GM19395 (cell line): ENCODE results near the gene KCNMB1.
"Not testable (repeated sequence)": the region's sequence is repeated elsewhere in the genome, so short reads cannot be mapped to it uniquely, and the experiment has no call there.

Source experiments
- ATAC-seq: cut with Tn5 transposase; IDR thresholded peaks from one replicate; pipeline ENCODE4 v1.9.1; 2021; ENCODE audit warnings: mild to moderate bottlenecking, moderate library complexity; ENCODE audit not compliant: unreplicated experiment

The KCNMB1 gene

DNA sequence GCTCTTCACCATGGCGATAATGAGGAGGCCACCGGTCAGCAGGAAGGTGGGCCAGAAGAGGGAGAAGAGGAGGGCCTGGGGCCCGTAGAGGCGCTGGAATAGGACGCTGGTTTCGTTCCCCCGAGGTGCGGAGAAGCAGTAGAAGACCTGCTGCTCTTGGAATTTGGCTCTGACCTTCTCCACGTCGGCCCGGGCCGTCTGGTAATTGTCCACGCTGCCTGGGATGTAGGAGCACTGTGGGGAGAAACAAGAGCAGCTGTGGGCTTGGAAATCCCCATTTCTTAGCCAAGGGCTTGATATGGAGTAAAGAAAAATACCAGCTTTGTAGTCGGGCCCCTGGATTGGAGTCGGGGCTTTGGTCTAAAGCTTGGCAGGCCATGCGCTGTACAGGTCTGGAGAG, 10.4 kb downstream of the KCNMB1 start:
- ATAC-seq: no peak

DNA sequence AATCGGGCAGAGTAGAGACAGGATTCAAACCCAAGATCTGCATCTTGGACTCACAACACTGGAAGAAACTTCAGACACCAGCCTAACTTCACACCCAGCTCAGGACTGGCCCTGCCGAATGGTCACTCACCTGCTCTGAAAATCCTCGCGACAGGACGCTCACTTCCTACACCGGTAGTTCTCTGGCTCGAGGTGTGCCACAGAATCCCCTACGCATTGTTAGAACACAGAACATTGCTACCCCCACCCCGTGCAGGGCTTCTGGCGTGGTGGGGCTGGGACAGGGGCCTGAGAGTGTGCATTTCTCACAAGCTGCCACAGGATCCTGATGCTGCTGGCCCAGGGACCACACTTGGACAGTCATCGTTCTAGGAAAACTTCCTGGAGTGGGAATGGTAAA, 12.1 kb downstream of the KCNMB1 start:
- ATAC-seq: no peak

DNA sequence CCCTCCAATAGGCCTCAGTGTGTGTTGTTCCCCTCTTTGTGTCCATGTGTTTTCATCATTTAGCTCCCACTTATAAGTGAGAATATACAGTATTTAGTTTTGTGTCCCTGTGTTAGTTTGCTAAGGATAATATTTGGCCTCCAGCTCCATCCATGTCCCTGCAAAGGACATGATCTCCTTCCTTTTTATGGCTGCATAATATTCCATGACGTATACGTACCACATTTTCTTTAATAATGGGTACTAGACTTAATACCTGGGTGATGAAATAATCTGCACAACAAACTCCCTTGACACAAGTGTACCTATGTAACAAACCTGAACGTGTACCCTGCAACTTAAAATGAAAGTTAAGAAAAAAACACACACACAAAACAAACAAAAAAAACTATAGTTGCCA, 12.6 kb downstream of the KCNMB1 start:
- not testable (repeated sequence) for ATAC-seq

DNA sequence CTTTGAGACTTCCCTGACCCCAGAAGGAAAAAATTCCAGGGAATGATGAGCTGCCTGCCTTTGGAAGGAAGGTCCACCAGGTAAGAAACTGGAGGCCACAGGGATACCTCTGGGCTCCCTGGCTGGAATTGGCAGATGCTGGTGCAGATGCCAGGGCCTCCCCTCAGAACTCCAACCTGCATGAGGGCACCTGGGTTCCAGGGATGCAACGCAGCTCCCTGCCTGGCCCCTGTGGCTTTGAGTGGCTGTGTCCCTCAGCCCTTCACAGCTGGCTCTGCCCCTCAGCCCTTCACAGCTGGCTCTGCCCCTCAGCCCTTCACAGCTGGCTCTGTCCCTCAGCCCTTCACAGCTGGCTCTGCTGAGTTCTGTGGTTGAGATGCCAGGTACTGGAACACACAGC, 13.9 kb downstream of the KCNMB1 start:
- ATAC-seq: no peak

DNA sequence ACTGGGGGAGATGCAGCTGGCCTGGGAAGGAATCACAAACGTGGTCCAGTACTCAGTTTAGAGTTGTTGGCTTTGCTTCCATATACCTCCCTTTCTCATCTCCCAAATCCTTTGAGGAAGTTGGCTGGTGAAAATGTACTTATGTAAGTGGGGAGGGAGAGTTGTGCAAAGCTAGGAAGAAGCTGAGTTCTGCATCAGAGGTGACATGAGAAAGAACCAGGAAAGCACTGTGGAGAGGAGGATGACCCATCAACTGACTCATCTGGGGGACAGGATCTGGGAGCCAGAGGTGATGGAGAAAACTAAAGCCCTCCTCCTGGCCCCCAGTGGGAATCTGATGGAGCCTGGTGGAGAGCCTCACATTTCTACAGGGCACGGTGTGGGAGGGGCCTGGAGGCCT, 16.2 kb downstream of the KCNMB1 start:
- ATAC-seq: no peak

DNA sequence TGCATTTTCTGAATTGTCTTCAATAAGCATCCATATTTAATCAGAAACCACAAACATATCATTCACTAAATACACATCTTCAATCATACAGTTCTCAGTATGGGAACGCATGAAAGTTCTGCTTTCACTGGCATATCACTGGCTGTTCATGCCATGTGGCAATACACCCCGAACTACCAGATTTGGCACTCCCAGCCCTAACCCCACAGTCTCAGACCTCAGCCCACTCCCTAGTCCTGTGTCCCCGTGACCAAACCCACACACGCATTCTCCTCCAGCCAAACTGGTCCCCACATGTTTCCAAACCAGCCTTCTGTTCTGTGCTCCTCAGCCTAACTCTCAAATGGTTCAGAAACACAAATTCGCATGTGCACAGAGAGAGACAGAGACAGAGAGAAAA, 20.6 kb downstream of the KCNMB1 start:
- ATAC-seq: no peak

DNA sequence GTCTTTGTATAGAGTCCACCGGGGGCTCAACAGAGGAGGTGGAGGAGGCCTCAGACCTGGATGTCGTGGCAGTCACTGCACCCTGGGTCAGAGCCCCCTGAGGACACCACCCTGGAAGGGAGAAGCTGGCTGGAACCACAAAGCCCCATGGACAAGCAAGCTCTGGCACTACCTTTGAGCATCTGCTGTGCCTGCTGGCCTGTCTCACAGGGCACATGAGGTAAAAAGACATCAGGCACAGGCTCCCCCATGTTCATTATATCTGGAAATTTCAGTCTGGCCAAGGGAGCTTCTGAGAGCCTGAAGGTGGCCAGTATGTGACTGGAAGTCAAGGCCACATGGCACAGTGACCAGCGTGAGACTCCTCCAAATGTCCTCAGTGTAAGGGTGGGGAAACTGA, 22.9 kb downstream of the KCNMB1 start:
- no peak for ATAC-seq

DNA sequence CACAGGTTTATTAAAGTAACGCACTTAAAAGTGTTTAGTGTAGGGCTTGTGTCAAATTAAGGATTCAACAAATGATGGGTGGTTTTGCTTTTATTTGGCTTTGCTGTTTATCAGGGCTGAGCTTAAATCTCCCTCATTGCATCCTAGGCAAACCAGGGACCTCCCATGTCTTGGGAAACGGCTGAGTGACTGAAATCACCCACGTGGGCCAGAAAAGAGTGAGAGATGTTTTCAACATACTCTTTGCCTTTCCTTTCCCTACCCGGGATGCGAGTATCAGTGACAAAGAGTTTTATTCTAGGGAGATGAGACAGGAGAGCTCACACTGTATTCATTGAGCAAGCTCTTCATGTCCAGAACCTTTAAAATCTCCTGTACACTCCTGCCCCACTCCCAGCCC, 23.3 kb downstream of the KCNMB1 start:
- no peak for ATAC-seq

DNA sequence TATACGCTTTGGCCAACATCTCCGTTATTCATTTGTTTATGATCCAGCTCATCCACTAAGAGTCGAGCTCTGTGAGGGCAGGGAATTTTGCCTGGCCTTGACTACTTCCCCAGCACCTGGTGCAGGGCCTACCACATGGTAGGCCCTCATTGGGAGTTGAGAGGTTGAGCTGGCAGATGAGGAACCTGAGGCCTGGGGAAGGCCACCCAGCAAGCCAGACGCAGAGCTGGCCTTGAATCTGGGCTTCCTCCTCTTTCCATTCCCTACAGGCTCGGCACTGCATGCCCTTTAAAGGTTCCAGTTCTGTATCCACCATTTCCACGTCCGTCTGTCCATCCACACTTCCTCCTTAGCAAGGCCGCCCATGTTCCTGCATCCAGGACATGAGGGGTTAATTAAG, 24.2 kb downstream of the KCNMB1 start:
- no peak for ATAC-seq

DNA sequence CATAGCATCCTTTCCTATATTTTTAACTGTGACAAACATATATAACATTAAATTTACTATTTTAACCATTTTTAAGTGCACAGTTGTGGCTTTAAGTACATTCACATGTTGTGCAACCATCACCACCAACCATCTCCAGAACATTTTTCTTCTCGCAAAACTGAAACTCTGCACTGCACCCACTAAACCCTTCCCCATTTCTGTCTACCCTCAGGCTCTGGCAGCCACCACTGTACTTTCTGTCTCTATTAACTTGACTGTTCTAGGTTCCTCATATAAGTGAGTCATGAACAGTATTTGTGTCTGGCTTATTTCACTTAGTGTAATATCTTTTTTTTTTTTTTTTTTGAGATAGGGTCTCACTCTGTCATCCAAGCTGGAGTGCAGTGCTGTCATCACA, 25.5 kb downstream of the KCNMB1 start:
- no peak for ATAC-seq

DNA sequence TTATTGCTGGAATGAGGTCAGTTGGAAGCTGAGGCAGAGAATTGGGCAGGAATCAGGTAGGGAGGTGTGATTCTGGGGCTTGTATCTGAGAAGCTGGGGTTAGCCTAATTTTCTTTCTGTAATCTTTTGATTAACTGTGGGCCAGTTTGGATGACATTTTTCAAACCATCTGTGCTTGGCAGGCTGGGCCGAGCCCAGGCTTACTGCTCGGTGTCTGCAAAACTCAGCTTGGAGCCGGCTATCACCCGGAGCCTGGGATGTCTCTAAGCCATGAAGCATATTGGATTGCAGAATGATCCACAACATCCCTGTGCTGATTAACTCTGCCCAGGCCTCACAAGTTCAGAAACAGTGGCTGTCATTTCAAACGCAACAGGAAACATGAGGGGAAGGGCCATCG, 26.5 kb downstream of the KCNMB1 start:
- ATAC-seq: no peak

DNA sequence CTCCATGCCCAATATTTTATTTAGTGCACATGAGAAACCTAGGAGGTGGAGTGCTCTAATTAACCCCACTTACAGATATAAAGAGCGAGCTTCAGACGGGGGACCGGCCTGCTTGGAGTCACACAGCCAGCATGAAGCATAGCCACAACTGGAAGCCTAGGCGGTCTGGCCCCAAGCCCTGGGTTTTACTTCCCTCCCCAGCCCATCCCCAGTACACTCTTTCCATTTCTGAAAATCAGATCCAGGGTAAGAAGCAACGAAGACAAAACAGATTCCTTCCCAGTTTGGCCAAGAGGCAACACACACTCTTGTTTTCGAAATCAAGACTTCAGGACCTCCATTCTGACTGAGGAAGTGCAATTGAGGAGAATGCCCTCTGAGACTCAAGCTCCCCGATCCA, 27.1 kb downstream of the KCNMB1 start:
- no peak for ATAC-seq

DNA sequence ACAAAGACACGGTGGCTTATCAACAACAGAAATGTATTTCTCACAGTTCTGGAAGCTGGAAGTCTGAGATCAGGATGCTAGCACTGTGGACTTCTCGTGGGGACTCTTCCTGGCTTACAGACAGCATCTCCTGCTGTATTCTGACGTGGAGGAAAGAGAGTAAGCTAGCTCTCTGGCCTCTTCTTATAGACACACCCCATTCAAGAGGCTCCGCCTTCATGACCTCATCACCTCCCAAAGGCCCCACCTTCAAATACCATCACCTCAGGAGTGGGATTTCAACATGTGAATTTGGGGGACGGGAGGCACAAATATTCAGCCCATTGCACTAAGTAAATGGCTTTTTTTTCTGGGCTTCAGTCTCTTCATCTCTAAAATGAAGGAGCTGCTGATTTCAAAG, 27.6 kb downstream of the KCNMB1 start:
- no peak for ATAC-seq

DNA sequence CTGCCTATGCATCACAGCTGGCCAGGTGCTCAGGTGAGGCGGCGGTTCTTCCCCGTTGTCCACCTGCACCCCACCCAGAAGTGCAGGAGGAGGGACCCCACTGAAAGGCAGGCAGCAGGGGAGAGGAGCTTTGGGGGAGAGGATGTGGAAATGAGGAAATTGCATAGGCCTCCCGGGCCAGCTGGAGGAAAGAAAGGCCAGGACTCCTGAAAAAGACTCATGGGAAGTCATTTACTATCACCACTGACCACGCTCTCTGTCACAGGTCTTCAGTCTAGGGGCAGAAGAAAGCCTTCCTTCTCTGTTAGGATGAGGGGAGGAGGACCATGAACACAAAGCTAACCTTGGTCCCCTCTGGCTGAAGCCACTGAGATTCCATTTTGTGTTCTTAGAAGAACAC, 28.1 kb downstream of the KCNMB1 start:
- no peak for ATAC-seq

DNA sequence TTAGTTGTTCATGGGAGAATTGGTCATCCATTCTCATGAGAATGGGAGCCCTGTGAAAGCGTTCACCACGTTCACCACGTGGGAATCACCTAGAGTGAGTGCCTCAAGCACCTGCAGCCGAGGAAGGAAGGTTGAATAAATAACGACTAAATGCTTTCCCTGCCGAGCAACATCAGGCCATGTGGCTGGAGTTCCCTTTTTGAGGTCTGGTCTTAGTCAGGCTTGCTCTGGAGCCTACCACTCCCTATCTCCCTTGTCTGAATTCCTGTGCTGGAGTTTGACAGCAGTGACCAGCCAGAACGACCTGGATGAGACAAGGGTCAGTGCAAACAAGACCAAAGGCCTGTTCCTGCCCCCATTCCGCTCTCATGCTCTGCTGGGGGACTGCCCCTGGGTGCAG, 28.5 kb downstream of the KCNMB1 start:
- no peak for ATAC-seq

DNA sequence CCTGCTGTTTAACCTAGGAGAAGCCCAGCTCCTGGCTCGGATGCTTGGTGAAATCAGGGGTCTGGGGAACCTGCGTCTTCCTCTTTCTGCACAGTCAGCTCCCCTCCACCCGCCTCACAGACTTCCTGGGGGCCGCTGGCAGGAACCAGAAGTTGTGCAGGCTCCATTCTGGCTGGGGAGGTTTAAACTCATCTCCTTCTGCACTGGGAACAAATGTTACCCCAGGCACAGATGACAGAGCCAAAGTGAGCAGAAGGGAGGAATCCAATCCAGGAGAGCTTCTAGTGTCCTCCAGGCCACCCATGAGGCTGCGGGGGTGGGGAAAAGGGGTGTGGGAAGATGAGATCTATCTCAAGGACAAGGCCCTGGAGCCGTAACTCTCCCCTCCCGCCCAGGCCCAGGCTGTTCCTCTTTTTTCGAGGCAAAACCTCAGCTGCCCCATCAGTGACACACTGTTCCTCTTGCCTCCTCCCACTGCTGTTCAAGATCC, 31.2 kb downstream of the KCNMB1 start:
- ATAC-seq: no peak

DNA sequence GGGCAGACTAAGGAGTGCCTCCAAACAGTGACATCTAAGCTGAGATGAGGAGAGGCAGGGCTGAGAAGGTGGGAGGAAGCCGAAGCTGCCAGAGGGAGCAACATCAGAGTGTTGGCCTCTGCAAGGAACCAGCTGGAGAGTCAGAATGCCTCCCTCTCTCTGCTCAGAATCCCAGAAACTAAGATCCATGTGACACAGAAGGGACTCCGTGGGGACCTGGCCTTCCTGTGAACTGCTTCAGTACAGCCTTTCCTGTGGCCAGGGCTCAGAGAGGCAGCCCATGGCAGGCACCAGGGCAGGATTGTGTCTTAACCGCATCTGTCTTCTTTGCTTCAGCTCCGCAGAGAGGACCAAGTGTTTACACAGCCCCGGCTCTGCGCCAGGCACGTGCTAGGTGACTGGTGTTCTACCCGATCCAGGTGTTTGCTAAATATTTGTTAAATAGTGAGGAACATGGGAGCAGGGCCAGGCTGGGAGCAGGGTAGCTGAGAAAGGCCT, 33.5 kb downstream of the KCNMB1 start:
- ATAC-seq: no peak

DNA sequence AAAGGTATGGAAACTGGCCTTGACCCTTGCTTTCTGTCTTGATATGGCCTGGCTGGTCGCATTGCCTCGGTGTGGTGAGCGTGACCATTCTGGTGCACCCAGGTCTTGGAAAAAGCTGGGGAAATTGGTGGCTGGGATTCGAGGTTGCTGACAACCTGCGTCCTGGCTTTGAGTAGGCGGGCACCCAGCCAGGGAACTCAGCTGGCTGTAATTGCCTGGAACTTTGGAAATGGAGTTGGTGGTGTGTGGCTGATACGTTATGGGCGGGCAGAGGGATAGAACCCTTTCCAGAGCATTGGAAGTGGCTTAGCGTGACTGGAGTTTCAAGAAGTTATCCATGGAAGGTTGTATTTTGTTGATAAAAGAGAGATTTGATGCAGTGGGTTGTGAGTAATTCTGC, 35.2 kb downstream of the KCNMB1 start:
- no peak for ATAC-seq

DNA sequence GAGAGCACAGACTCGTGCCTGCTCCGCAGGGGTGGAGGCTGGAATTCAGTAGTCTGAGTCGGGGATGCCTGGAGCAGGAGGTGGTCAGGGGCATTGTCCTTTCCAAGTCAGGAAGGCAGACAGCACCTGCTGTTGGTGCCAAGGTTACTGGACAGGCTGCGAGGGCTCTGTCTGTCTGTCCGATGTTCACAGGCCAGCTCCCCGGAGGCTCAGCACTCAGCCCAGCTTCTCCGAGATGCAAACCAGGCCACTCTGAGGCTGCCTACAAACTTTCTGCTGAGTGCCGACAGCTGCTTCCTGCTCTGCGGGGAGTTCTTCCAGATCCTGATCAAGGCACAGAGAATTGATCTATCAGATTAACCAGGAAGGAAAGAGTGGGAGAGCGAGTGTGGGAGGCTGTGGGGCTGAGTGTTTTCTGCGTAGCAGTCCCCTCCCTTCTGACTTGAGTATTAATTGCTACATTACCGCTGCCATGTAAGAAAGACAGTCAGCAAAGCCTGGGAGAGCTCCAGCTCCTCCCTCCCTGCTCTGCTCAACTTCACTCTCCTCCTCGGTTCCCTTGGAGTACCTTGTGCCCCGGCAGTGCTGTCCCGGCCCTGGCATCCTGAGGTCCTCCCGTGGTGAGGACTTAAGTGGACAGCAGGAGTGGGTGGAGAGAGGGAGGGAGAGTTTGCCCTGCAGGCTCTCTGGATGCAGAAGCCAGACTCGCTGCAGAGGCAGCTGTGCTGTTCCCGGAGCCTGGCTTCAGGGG, 36.0 kb downstream of the KCNMB1 start:
- no peak for ATAC-seq

DNA sequence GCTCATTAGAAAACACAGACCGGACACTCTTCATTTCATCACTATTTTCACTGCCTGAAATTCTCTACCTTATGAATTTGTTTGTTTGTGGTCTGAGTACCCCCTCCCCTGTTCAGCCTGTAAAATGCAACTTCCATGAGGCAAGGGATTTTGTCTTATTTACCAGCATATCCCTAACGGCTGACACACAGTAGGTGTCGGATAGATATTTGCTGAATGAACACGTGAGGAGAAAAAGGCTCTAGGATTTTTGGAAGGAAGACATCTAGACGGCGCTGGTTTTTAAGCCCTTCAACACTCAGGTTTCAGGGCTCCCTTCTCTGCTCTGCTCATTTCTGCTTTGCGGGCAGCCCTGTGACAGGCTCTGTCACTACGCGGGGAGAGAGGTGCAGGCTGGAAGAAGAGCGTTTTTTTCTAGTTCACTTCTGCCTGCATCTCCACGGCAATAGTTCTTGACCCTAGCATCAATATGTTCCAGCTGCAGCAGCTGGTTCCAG, 41.0 kb downstream of the KCNMB1 start:
- no peak for ATAC-seq

DNA sequence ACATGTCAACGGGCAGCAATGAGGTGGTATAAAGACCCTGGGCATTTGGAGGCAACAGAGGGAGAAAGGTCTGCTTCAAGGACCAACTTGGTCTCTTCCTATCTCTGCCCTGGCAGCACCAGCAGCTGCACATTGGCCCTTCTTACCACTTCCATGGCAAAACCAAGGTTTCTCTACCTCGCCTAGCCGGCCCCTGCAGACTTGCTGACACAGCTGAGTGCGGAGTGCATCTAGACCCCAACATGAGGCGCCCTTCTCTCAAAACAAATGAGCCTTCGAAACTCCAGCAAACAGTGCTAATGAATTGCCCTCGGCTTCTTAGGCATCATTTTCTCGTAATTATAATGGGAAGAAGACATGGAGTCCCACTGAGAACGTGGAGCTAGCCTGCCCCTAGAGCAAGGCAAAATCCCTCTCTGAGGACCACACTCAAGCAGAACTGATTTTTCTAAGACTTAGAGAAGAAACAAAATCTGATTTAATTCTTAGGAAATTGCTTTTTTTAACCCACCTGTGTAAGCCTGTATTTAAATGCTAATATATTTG, 42.1 kb downstream of the KCNMB1 start:
- no peak for ATAC-seq

DNA sequence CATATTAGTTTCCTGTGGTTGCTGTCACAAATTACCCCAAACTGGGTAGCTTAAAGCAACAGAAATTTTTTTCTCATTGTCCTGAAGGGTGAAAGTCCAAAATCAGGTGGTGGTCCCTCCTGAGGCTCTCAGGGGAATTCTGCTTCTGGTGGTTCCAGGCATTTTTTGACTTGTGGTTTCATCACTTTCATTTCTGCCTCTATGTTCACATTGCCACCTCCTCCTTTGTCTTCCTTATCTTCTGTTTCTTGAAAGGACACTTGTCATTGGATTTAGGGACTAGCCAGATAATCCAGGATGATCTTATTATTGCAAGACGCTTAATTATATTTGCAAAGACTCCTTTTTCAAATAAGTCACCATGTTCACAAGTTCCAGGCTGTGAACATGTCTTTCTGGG, 43.2 kb downstream of the KCNMB1 start:
- no peak for ATAC-seq

DNA sequence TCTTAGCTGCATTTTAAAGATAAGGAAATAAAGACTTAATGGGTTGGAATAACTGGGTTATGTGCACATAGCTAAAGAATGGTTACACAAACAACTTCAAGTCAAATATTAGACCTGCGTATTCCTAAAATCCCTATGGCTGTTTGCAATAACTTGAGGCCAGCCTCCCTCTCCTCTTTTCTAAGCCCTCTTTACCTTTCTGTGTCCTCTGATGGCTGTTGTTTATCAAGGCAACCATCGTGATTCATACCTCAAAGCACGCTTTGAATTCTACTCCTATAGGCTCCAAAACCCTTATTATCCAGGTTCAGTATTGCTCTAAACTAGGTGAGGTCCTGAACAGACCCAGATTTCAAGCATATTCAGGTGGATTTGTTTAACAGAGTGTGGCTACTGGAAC, 46.0 kb downstream of the KCNMB1 start:
- no peak for ATAC-seq
